C4-2B (cell line): ENCODE data around the gene GNMT.
"Not testable (repeated sequence)": the region's sequence is repeated elsewhere in the genome, so short reads cannot be mapped to it uniquely, and the experiment has no call there.

Source experiments
- CTCF ChIP-seq: fragments of 450-650 bp; conservative IDR thresholded peaks from 2 replicates; pipeline ENCODE4 v1.5.1; 2017; ENCODE audit warnings: mild to moderate bottlenecking
- ZFX ChIP-seq: fragments of 450-650 bp; IDR thresholded peaks from 2 replicates; pipeline ENCODE4 v1.6.1; 2017

- TF ChIP-seq CTCF, ZFX: not testable (repeated sequence)
Observed at GRCh38 chr6:42941356-42941755, 19.2 kb upstream of the GNMT start.
